HepG2 (cell line): Measurements from ENCODE around the gene STOM. TPM values are rescaled to one million over a fixed set of nuclear protein-coding genes. Genes with fewer than 3 reads are reported as not detected.

ENCODE experiments used
- ATAC-seq: fragments of 200-7000 bp; cut with Tn5 transposase; 3 replicates; pipeline ENCODE4 v1.9.1; 2020; ENCODE audit warnings: mild to moderate bottlenecking, moderate library complexity
- BruUV-seq: library from RNA; stranded (reverse); fragments of 400-500 nt; replicated peaks from 2 replicates; lab custom pipeline; 2021; lab: Mats Ljungman, UMichigan
- CTCF ChIA-PET: fragments of 300-600 bp; formaldehyde crosslinking; extraction: SDS; loops from one replicate; lab custom pipeline; 2021; ENCODE audit warnings: low total read pairs, inconsistent platforms, low intra/inter-chr PET ratio; lab: Yijun Ruan, JAX
- POLR2A ChIA-PET: fragments of 350-600 bp; sonication (Branson Sonifier 250); formaldehyde crosslinking; loops from one replicate; lab custom pipeline; 2020; ENCODE audit warnings: antibody characterized with exemption, inconsistent platforms; lab: Yijun Ruan, JAX
- DNase-seq: peaks from one replicate; pipeline ENCODE4 v3.0.0-alpha.2; 2015; ENCODE audit warnings: low spot score
- FAIRE-seq: peaks from 3 replicates; lab custom pipeline; 2011; peaks lifted over from hg19 to GRCh38; lab: Jason Lieb, UNC
- H2AFZ ChIP-seq: one replicate; pipeline ENCODE4 v1.6.1; 2011; ENCODE audit warnings: low read length, inconsistent platforms
- H3K27ac ChIP-seq: fragments of 300-600 bp; 3 replicates; pipeline ENCODE4 v1.8.0; 2011; ENCODE audit warnings: mixed run types, mild to moderate bottlenecking, mixed read lengths, low read length, inconsistent platforms; ENCODE audit not compliant: insufficient read depth; ENCODE audit errors: extremely low read length
- H3K27me3 ChIP-seq, 2 experiments: fragments of 200-600 bp in 1 of 2; 2 replicates in 1 of 2; 3 replicates in 1 of 2; pipeline versions ENCODE4 v1.6.0 to v1.8.0; 2011; ENCODE audit warnings: low read length in 2 of 2, mild to moderate bottlenecking in 2 of 2, moderate library complexity in 2 of 2, inconsistent platforms in 1 of 2; ENCODE audit not compliant: insufficient read depth in 2 of 2, control insufficient read depth in 1 of 2
- H3K36me3 ChIP-seq, 2 experiments: fragments of 200-600 bp in 1 of 2; replicated peaks in 1 of 2; 2 replicates in 1 of 2; 3 replicates in 1 of 2; pipeline versions ENCODE4 v1.5.1 to v1.8.0; 2011; ENCODE audit warnings: low read length in 2 of 2, inconsistent platforms in 1 of 2; ENCODE audit not compliant: insufficient read depth in 2 of 2, control insufficient read depth in 1 of 2
- H3K4me1 ChIP-seq: 2 replicates; pipeline ENCODE4 v1.5.1; 2012; ENCODE audit warnings: low read length, inconsistent platforms; ENCODE audit not compliant: insufficient read depth
- H3K4me2 ChIP-seq: 2 replicates; pipeline ENCODE4 v1.6.0; 2011; ENCODE audit warnings: low read depth, low read length, inconsistent platforms
- H3K4me3 ChIP-seq, 3 experiments: fragments of 200-600 bp in 1 of 3; sonication (generic), shearing (Covaris generic) in 1 of 3; replicated peaks in 1 of 3; 2 replicates each; pipeline ENCODE4 v1.5.1; 2011 to 2016; ENCODE audit warnings: low read length in 3 of 3, inconsistent platforms in 2 of 3, low read depth in 2 of 3, mild to moderate bottlenecking in 2 of 3, control low read depth in 1 of 3, mixed read lengths in 1 of 3; ENCODE audit not compliant: insufficient read depth in 1 of 3
- H3K79me2 ChIP-seq: one replicate; pipeline ENCODE4 v1.6.1; 2011; ENCODE audit warnings: low read length, inconsistent platforms; ENCODE audit not compliant: insufficient read depth
- H3K9ac ChIP-seq: 2 replicates; pipeline ENCODE4 v1.6.0; 2011; ENCODE audit warnings: mild to moderate bottlenecking, low read depth, low read length, inconsistent platforms; ENCODE audit not compliant: insufficient read depth
- H3K9me3 ChIP-seq: 2 replicates; pipeline ENCODE4 v1.5.1; 2012; ENCODE audit warnings: mild to moderate bottlenecking, low read length
- H4K20me1 ChIP-seq: 2 replicates; pipeline ENCODE4 v1.6.0; 2011; ENCODE audit warnings: inconsistent platforms, mild to moderate bottlenecking, low read length, moderate library complexity; ENCODE audit not compliant: insufficient read depth
- ARNT ChIP-seq: fragments of 450-650 bp; IDR thresholded peaks from 2 replicates; pipeline ENCODE4 v1.6.1; 2017
- CBFB ChIP-seq: sonication (generic); formaldehyde crosslinking; IDR thresholded peaks from 2 replicates; pipeline ENCODE4 v1.4.0; 2020; ENCODE audit warnings: missing genetic modification reagents
- DPF2 ChIP-seq: sonication (generic); formaldehyde crosslinking; IDR thresholded peaks from 2 replicates; pipeline ENCODE4 v1.4.0; 2020; ENCODE audit warnings: mild to moderate bottlenecking, low read depth, missing genetic modification reagents, borderline replicate concordance
- KAT7 ChIP-seq: IDR thresholded peaks from 2 replicates; pipeline ENCODE4 v1.6.1; 2018; ENCODE audit warnings: borderline replicate concordance, missing compliant biosample characterization
- KDM6A ChIP-seq: IDR thresholded peaks from 2 replicates; pipeline ENCODE4 v1.6.1; 2016; ENCODE audit warnings: low read depth
- KLF9 ChIP-seq: IDR thresholded peaks from 2 replicates; pipeline ENCODE4 v1.6.1; 2016; ENCODE audit warnings: low read depth
- MZF1 ChIP-seq: sonication (generic); formaldehyde crosslinking; IDR thresholded peaks from 2 replicates; pipeline ENCODE4 v1.8.1; 2023; ENCODE audit warnings: mild to moderate bottlenecking, missing genetic modification reagents, borderline replicate concordance
- RBFOX2 ChIP-seq: fragments of 200-400 bp; formaldehyde crosslinking; IDR thresholded peaks from 2 replicates; pipeline ENCODE4 v1.6.1; 2017; ENCODE audit warnings: low read depth, mild to moderate bottlenecking, low read length
- ZNF230 ChIP-seq: sonication (generic); formaldehyde crosslinking; IDR thresholded peaks from 2 replicates; pipeline ENCODE4 v1.4.0; 2020; ENCODE audit warnings: mild to moderate bottlenecking, missing genetic modification reagents
- WGBS: methylation state at CpG from one replicate; pipeline ENCODE4 v1.1.6; 2017; ENCODE audit warnings: low lambda C conversion rate; 5-methylcytosine and 5-hydroxymethylcytosine counted together
- in situ Hi-C: cut with HindIII; loops from 2 replicates; pipeline ENCODE4 v1.10.0; 2017; ENCODE audit warnings: low pct_unique_long_range_greater_than_20kb; ENCODE audit not compliant: extremely low pct_ligation_motif_present
- intact Hi-C: fragments of 100-400 bp; cut with micrococcal nuclease; formaldehyde crosslinking; loops from one replicate; pipeline ENCODE4 v1.10.0; 2022; ENCODE audit not compliant: unreplicated experiment
- polyA plus RNA-seq, 8 experiments: library from polyadenylated mRNA; depleted of rRNA in 3 of 8; stranded (reverse) in 7 of 8; unstranded in 1 of 8; fragments of >200 nt; fragmentation: Illumina TruSeq in 4 of 8; extraction: Trizol in 4 of 8; gene quantifications; 2 replicates each; pipeline versions ENCODE4 v1.2.1 to v1.2.3, GENCODE V29; 2011 to 2016; ENCODE audit warnings: low read depth in 4 of 8, missing spikeins in 1 of 8, mixed read lengths in 1 of 8; ENCODE audit not compliant: insufficient read depth in 1 of 8
- total RNA-seq, 5 experiments: library from RNA; depleted of rRNA; stranded (reverse); fragments of >200 nt; fragmentation: Illumina TruSeq; extraction: Trizol; gene quantifications; 2 replicates each; pipeline ENCODE4 v1.2.3, GENCODE V29; 2016; ENCODE audit warnings: low read depth in 1 of 5
- TF ChIP-seq, protein P1 (sequence below): sonication (generic); formaldehyde crosslinking; IDR thresholded peaks from 2 replicates; pipeline ENCODE4 v1.8.1; 2023; ENCODE audit warnings: mild to moderate bottlenecking, missing genetic modification reagents
- TF ChIP-seq, protein P2 (sequence below): sonication (generic); formaldehyde crosslinking; IDR thresholded peaks from 2 replicates; pipeline ENCODE4 v1.9.0; 2022; ENCODE audit warnings: missing genetic modification reagents, mild to moderate bottlenecking, borderline replicate concordance
- TF ChIP-seq, protein P3 (sequence below): sonication (generic); formaldehyde crosslinking; IDR thresholded peaks from 2 replicates; pipeline ENCODE4 v1.5.1; 2020; ENCODE audit warnings: mild to moderate bottlenecking, missing genetic modification reagents, moderate library complexity
- TF ChIP-seq, protein P4 (sequence below): sonication (generic); formaldehyde crosslinking; IDR thresholded peaks from 2 replicates; pipeline ENCODE4 v1.8.0; 2022; ENCODE audit warnings: mild to moderate bottlenecking, missing genetic modification reagents, moderate library complexity
- TF ChIP-seq, protein P5 (sequence below): sonication (generic); formaldehyde crosslinking; IDR thresholded peaks from 2 replicates; pipeline ENCODE4 v1.5.0; 2020; ENCODE audit warnings: mild to moderate bottlenecking, missing genetic modification reagents

The STOM gene
- total and polyA plus RNA-seq, 2 of the 13 experiments (the other 11 are each of a cell fraction or from before 2014, with no cell fraction given), result 43.6 to 165 TPM

DNA sequence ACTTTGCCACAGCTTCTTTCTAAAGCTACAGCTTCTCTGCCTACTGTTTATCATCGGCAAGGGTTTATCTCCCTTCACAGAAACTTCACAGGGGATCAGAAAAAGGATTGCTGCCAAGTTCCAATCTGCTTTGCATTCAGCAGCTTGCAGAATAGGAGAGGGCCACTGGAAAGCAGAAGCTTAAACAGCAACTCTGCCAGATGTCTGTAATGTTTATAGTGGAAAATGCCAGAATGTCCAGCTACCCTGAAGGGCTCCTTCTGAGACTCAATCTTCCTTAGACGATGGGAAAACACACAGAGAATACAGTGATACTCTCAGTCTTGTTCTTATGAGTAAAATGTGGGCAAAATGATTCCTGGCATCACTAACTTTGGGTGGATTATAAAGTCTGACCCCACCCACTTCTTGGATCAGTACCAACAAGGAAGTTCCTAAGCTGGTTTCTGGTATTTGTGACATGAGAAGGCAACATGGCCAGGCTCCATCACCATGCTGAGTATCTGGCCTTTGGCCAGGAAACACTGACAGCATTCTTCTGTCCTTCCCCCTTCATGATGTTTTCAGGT is 19.0 kb downstream of the STOM start:
- H3K36me3 ChIP-seq, result peaks cover 21 to 58% of the 10 kb centered on the region in 2 experiments
- CTCF ChIA-PET, result no interaction called here
- no peak overlapping the region for H3K27ac ChIP-seq
- H3K9me3 ChIP-seq, result no peaks in the 10 kb centered on the region
- DNase-seq, result no peak
- peaks cover 3% of the 10 kb centered on the region; the same call in 1 of the 2 replicates for H4K20me1 ChIP-seq
- H3K4me1 ChIP-seq, result no peaks in the 10 kb centered on the region
- in situ Hi-C loops (no loop called here), intact Hi-C loops (no loop called here)
- H3K9ac ChIP-seq, result no peak overlapping the region
- WGBS, result 86% methylated on average over 2 of the region's 2 CpGs
- H2AFZ ChIP-seq, result no peak overlapping the region
- H3K4me3 ChIP-seq, result no peak overlapping the region
- no peak overlapping the region for H3K4me2 ChIP-seq
- no TSS peak for BruUV-seq
- TF ChIP-seq ZNF230 (CRISPR knock-in tag) (no peak), KDM6A (CRISPR knock-in tag) (no peak), ARNT (no peak), CBFB (CRISPR knock-in tag) (no peak), KLF9 (CRISPR knock-in tag) (no peak), DPF2 (CRISPR knock-in tag) (no peak), MZF1 (CRISPR knock-in tag) (no peak), RBFOX2 (no peak), KAT7 (no peak)
- TF ChIP-seq, protein P1, sequence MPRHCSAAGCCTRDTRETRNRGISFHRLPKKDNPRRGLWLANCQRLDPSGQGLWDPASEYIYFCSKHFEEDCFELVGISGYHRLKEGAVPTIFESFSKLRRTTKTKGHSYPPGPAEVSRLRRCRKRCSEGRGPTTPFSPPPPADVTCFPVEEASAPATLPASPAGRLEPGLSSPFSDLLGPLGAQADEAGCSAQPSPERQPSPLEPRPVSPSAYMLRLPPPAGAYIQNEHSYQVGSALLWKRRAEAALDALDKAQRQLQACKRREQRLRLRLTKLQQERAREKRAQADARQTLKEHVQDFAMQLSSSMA, result no peak
- TF ChIP-seq, protein P2, sequence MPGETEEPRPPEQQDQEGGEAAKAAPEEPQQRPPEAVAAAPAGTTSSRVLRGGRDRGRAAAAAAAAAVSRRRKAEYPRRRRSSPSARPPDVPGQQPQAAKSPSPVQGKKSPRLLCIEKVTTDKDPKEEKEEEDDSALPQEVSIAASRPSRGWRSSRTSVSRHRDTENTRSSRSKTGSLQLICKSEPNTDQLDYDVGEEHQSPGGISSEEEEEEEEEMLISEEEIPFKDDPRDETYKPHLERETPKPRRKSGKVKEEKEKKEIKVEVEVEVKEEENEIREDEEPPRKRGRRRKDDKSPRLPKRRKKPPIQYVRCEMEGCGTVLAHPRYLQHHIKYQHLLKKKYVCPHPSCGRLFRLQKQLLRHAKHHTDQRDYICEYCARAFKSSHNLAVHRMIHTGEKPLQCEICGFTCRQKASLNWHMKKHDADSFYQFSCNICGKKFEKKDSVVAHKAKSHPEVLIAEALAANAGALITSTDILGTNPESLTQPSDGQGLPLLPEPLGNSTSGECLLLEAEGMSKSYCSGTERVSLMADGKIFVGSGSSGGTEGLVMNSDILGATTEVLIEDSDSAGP (CRISPR knock-in tag), result no peak
- TF ChIP-seq, protein P3, sequence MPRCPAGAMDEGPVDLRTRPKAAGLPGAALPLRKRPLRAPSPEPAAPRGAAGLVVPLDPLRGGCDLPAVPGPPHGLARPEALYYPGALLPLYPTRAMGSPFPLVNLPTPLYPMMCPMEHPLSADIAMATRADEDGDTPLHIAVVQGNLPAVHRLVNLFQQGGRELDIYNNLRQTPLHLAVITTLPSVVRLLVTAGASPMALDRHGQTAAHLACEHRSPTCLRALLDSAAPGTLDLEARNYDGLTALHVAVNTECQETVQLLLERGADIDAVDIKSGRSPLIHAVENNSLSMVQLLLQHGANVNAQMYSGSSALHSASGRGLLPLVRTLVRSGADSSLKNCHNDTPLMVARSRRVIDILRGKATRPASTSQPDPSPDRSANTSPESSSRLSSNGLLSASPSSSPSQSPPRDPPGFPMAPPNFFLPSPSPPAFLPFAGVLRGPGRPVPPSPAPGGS (CRISPR knock-in tag), result no peak
- TF ChIP-seq, protein P4, sequence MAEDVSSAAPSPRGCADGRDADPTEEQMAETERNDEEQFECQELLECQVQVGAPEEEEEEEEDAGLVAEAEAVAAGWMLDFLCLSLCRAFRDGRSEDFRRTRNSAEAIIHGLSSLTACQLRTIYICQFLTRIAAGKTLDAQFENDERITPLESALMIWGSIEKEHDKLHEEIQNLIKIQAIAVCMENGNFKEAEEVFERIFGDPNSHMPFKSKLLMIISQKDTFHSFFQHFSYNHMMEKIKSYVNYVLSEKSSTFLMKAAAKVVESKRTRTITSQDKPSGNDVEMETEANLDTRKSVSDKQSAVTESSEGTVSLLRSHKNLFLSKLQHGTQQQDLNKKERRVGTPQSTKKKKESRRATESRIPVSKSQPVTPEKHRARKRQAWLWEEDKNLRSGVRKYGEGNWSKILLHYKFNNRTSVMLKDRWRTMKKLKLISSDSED (CRISPR knock-in tag), result no peak
- TF ChIP-seq, protein P5, sequence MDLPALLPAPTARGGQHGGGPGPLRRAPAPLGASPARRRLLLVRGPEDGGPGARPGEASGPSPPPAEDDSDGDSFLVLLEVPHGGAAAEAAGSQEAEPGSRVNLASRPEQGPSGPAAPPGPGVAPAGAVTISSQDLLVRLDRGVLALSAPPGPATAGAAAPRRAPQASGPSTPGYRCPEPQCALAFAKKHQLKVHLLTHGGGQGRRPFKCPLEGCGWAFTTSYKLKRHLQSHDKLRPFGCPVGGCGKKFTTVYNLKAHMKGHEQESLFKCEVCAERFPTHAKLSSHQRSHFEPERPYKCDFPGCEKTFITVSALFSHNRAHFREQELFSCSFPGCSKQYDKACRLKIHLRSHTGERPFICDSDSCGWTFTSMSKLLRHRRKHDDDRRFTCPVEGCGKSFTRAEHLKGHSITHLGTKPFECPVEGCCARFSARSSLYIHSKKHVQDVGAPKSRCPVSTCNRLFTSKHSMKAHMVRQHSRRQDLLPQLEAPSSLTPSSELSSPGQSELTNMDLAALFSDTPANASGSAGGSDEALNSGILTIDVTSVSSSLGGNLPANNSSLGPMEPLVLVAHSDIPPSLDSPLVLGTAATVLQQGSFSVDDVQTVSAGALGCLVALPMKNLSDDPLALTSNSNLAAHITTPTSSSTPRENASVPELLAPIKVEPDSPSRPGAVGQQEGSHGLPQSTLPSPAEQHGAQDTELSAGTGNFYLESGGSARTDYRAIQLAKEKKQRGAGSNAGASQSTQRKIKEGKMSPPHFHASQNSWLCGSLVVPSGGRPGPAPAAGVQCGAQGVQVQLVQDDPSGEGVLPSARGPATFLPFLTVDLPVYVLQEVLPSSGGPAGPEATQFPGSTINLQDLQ (CRISPR knock-in tag), result no peak
- no peak for ATAC-seq
- POLR2A ChIA-PET, result no interaction called here
- H3K27me3 ChIP-seq, result no peaks in the 10 kb centered on the region
- FAIRE-seq, result no peak
- no peaks in the 10 kb centered on the region for H3K79me2 ChIP-seq
